ENCODE results near the gene SMIM43. TPM values are rescaled to one million over a fixed set of nuclear protein-coding genes. Genes with fewer than 3 reads are reported as not detected.
"Not testable (repeated sequence)": the region's sequence is repeated elsewhere in the genome, so short reads cannot be mapped to it uniquely, and the experiment has no call there.

SMIM43 gene
- total RNA-seq, 3 donors from 2014 or later = not detected

- Mint-ChIP-seq H3K36me3 (ENCODE audit: insufficient read depth) (no peaks in the 10 kb centered on the region), H3K4me3 (no peak overlapping the region), H3K27me3 (ENCODE audit: low read depth) (peaks cover 7% of the 10 kb centered on the region), H3K9me3 (no peaks in the 10 kb centered on the region), H3K4me1 (ENCODE audit: low read depth) (no peaks in the 10 kb centered on the region)
- DNase-seq (no peak), ATAC-seq (no peak)
Measured at GRCh38 chr4:121736735-121737351, 28.1 kb downstream of the SMIM43 start.

- Mint-ChIP-seq H3K4me3 (no peak overlapping the region), H3K9me3 (no peaks in the 10 kb centered on the region), H3K36me3 (ENCODE audit: insufficient read depth) (no peaks in the 10 kb centered on the region), H3K27me3 (ENCODE audit: low read depth) (peaks cover 7% of the 10 kb centered on the region), H3K4me1 (ENCODE audit: low read depth) (no peaks in the 10 kb centered on the region)
- DNase-seq (no peak), ATAC-seq (no peak)
Measured at GRCh38 chr4:121734571-121734970, 30.4 kb downstream of the SMIM43 start.

- Mint-ChIP-seq H3K27me3 (ENCODE audit: low read depth) (peaks cover 7% of the 10 kb centered on the region), H3K4me3 (no peak overlapping the region), H3K4me1 (ENCODE audit: low read depth) (no peaks in the 10 kb centered on the region), H3K36me3 (ENCODE audit: insufficient read depth) (no peaks in the 10 kb centered on the region), H3K9me3 (no peaks in the 10 kb centered on the region)
- no peak for DNase-seq
- ATAC-seq = no peak
Measured at GRCh38 chr4:121733942-121734341, 31.0 kb downstream of the SMIM43 start.

GRCh38 chr4:121729753-121730152 is 35.2 kb downstream of the SMIM43 start:
- ATAC-seq; DNase-seq; H3K27me3 Mint-ChIP-seq (ENCODE audit: low read depth); H3K36me3 Mint-ChIP-seq (ENCODE audit: insufficient read depth); H3K4me1 Mint-ChIP-seq (ENCODE audit: low read depth); H3K4me3 Mint-ChIP-seq; H3K9me3 Mint-ChIP-seq: not testable (repeated sequence)

- no peaks in the 10 kb centered on the region for H3K4me1 Mint-ChIP-seq (ENCODE audit: low read depth)
- H3K4me3 Mint-ChIP-seq = no peak overlapping the region
Measured at GRCh38 chr4:121728798-121729226, 36.2 kb downstream of the SMIM43 start.

GRCh38 chr4:121728066-121728465 is 36.9 kb downstream of the SMIM43 start:
- ATAC-seq = no peak
- DNase-seq = no peak
- no peaks in the 10 kb centered on the region for H3K36me3 Mint-ChIP-seq (ENCODE audit: insufficient read depth)
- no peaks in the 10 kb centered on the region for H3K9me3 Mint-ChIP-seq
- no peak overlapping the region for H3K4me3 Mint-ChIP-seq
- no peaks in the 10 kb centered on the region for H3K4me1 Mint-ChIP-seq (ENCODE audit: low read depth)
- peaks cover 7% of the 10 kb centered on the region for H3K27me3 Mint-ChIP-seq (ENCODE audit: low read depth)

More at GRCh38 chr4:121728798-121729226, 36.2 kb downstream of the SMIM43 start:
- H3K9me3 Mint-ChIP-seq = no peaks in the 10 kb centered on the region
- H3K36me3 Mint-ChIP-seq (ENCODE audit: insufficient read depth) = no peaks in the 10 kb centered on the region
- peaks cover 7% of the 10 kb centered on the region for H3K27me3 Mint-ChIP-seq (ENCODE audit: low read depth)
- DNase-seq = no peak
- no peak for ATAC-seq

- Mint-ChIP-seq H3K36me3 (ENCODE audit: insufficient read depth) (no peaks in the 10 kb centered on the region), H3K4me1 (ENCODE audit: low read depth) (no peaks in the 10 kb centered on the region), H3K9me3 (no peaks in the 10 kb centered on the region), H3K4me3 (no peak overlapping the region), H3K27me3 (ENCODE audit: low read depth) (no peaks in the 10 kb centered on the region)
- ATAC-seq (peak; percentile 66 to 85), DNase-seq (no peak)
Measured at GRCh38 chr4:121726642-121727268, 38.2 kb downstream of the SMIM43 start.

- DNase-seq (no peak), ATAC-seq (no peak)
- no peak overlapping the region for H3K4me3 Mint-ChIP-seq
- no peaks in the 10 kb centered on the region for H3K36me3 Mint-ChIP-seq (ENCODE audit: insufficient read depth)
- no peaks in the 10 kb centered on the region for H3K9me3 Mint-ChIP-seq
- no peaks in the 10 kb centered on the region for H3K4me1 Mint-ChIP-seq (ENCODE audit: low read depth)
- H3K27me3 Mint-ChIP-seq (ENCODE audit: low read depth) = no peaks in the 10 kb centered on the region
Measured at GRCh38 chr4:121724671-121725070, 40.3 kb downstream of the SMIM43 start.

GRCh38 chr4:121721700-121722099 is 43.3 kb downstream of the SMIM43 start:
- Mint-ChIP-seq H3K4me1 (ENCODE audit: low read depth) (no peaks in the 10 kb centered on the region), H3K36me3 (ENCODE audit: insufficient read depth) (no peaks in the 10 kb centered on the region), H3K27me3 (ENCODE audit: low read depth) (peaks cover 9% of the 10 kb centered on the region), H3K9me3 (no peaks in the 10 kb centered on the region), H3K4me3 (no peak overlapping the region)
- no peak for ATAC-seq
- DNase-seq = no peak

GRCh38 chr4:121720109-121720508 is 44.9 kb downstream of the SMIM43 start:
- no peaks in the 10 kb centered on the region for H3K9me3 Mint-ChIP-seq
- H3K4me1 Mint-ChIP-seq (ENCODE audit: low read depth) = no peaks in the 10 kb centered on the region
- ATAC-seq (no peak), DNase-seq (no peak)
- no peaks in the 10 kb centered on the region for H3K36me3 Mint-ChIP-seq (ENCODE audit: insufficient read depth)
- H3K27me3 Mint-ChIP-seq (ENCODE audit: low read depth) = peaks cover 18% of the 10 kb centered on the region
- no peak overlapping the region for H3K4me3 Mint-ChIP-seq

GRCh38 chr4:121717680-121718237 is 47.2 kb downstream of the SMIM43 start:
- no peak for DNase-seq
- Mint-ChIP-seq H3K4me1 (ENCODE audit: low read depth) (no peaks in the 10 kb centered on the region), H3K9me3 (no peaks in the 10 kb centered on the region), H3K27me3 (ENCODE audit: low read depth) (peaks cover 28% of the 10 kb centered on the region), H3K36me3 (ENCODE audit: insufficient read depth) (no peaks in the 10 kb centered on the region), H3K4me3 (no peak overlapping the region)
- ATAC-seq = no peak

GRCh38 chr4:121714548-121714947 is 50.4 kb downstream of the SMIM43 start:
- ATAC-seq = no peak
- peaks cover 46% of the 10 kb centered on the region for H3K27me3 Mint-ChIP-seq (ENCODE audit: low read depth)
- no peaks in the 10 kb centered on the region for H3K9me3 Mint-ChIP-seq
- peaks cover 11% of the 10 kb centered on the region for H3K4me1 Mint-ChIP-seq (ENCODE audit: low read depth)
- no peak overlapping the region for H3K4me3 Mint-ChIP-seq
- H3K36me3 Mint-ChIP-seq (ENCODE audit: insufficient read depth) = no peaks in the 10 kb centered on the region
- no peak for DNase-seq

- DNase-seq = no peak
- no peak overlapping the region for H3K4me3 Mint-ChIP-seq
- no peak for ATAC-seq
- H3K9me3 Mint-ChIP-seq = no peaks in the 10 kb centered on the region
- H3K4me1 Mint-ChIP-seq (ENCODE audit: low read depth) = peaks cover 11% of the 10 kb centered on the region
- H3K36me3 Mint-ChIP-seq (ENCODE audit: insufficient read depth) = no peaks in the 10 kb centered on the region
- H3K27me3 Mint-ChIP-seq (ENCODE audit: low read depth) = peaks cover 50% of the 10 kb centered on the region
Measured at GRCh38 chr4:121712783-121713182, 52.2 kb downstream of the SMIM43 start.

GRCh38 chr4:121712001-121712651 is 52.8 kb downstream of the SMIM43 start:
- Mint-ChIP-seq H3K36me3 (ENCODE audit: insufficient read depth) (no peaks in the 10 kb centered on the region), H3K9me3 (no peaks in the 10 kb centered on the region), H3K27me3 (ENCODE audit: low read depth) (peaks cover 48% of the 10 kb centered on the region), H3K4me3 (no peak overlapping the region), H3K4me1 (ENCODE audit: low read depth) (peaks cover 15% of the 10 kb centered on the region)
- DNase-seq = no peak
- no peak for ATAC-seq
